Measurements from ENCODE around the gene NDE1. TPM values are rescaled to one million over a fixed set of nuclear protein-coding genes. Genes with fewer than 3 reads are reported as not detected.

The NDE1 gene
- total and polyA plus RNA-seq, 2 donors (not counting 1 experiment from before 2014, with no cell fraction given): 33.5 to 149 TPM

DNA sequence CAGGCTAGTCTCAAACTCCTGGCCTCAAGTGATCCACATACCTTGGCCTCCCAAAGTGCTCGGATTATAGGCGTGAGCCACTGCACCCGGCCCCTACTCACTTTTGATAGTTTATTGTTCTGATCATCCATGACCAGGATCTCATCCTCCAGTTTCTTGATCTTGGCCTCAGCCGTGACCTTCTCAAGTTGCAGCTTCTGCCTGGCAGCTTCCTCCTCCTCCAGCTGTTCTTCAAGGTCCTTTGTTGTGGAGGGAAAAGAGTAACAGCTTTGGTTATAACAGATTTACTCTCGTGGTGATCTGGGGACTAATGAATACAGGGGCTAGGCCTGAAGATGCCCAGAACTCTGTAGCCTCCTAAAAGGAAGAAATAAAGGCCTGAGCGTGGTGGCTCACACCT, 89.9 kb downstream of the NDE1 start:
- no peak for DNase-seq

DNA sequence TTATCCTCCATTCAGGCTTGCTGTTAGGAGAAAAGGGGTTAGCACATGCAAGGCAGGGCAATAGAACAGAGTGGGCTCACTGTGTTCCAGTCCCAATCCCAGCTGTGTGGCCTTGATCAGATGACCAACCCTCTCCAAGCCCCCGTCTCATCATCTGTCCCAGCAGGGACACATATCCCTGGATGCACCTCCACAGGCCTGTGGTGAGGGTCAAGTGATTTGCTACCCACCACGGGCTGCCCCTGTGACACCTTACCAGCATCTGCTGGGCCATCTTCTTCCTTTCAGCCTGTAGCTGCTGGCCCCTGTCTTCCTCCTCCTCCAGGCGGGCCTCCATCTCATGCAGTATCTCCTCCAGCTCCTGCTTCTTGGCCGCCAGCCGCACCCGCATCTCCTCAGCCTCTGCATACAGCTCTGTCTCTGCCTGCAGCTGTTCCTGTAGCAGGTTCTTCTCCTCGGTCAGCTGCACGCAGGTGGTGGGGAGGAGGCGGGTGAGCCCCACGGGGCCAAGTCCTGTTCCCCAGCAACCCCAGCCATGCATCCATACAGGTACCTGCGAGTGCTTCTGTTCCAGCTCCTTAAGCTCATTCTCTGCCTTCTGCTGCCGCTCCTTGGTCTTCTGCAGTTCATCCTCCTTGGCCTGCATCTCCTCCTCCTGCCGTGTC, 91.3 kb downstream of the NDE1 start:
- no peak overlapping the region for H3K27ac ChIP-seq (ENCODE audit: low read length in 2 of 2)
- ChIA-PET POLR2A (no interaction called here), CTCF (interaction anchor here (0.9 kb wide), 1 partner anchor 24 kb away, joined by 3 read pairs; no protein-coding TSS in a partner anchor)
- Mint-ChIP-seq H3K27ac (no peak overlapping the region), H3K4me3 (no peak overlapping the region), H3K27me3 (no peaks in the 10 kb centered on the region), H3K9me3 (ENCODE audit: insufficient read depth) (no peaks in the 10 kb centered on the region), H3K4me1 (no peaks in the 10 kb centered on the region)
- peaks cover 0 to 23% of the 10 kb centered on the region in 2 experiments for H3K36me3 ChIP-seq (replicated peaks in 1 of 2; ENCODE audit: control extremely low read depth in 1 of 2, control insufficient read depth in 1 of 2, extremely low read depth in 1 of 2, insufficient read depth in 2 of 2, low read length in 1 of 2)
- no peak overlapping the region for H2AFZ ChIP-seq (ENCODE audit: insufficient read depth, low read depth, low read length, poor library complexity, severe bottlenecking)
- no peaks in the 10 kb centered on the region for H4K20me1 ChIP-seq (ENCODE audit: control insufficient read depth, insufficient read depth, low read length, poor library complexity, severe bottlenecking)
- no peak overlapping the region for H3K4me2 ChIP-seq (replicated peaks; ENCODE audit: low read depth, low read length, poor library complexity, severe bottlenecking)
- no peaks in the 10 kb centered on the region for H3K4me1 ChIP-seq (ENCODE audit: control insufficient read depth in 2 of 2, insufficient read depth in 2 of 2, low read length in 2 of 2)
- intact Hi-C loops (cut with micrococcal nuclease): no loop called here
- peaks cover 0 to 13% (median 0%) of the 10 kb centered on the region in 3 donors for H3K9me3 ChIP-seq (ENCODE audit: control extremely low read depth in 1 of 3, control insufficient read depth in 2 of 3, insufficient read depth in 1 of 3, low read length in 2 of 3)
- no peak overlapping the region for H3K4me3 ChIP-seq (ENCODE audit: control extremely low read depth in 1 of 5, extremely low read depth in 1 of 5, insufficient read depth in 1 of 5, low read depth in 2 of 5, low read length in 4 of 5)
- H3K79me2 ChIP-seq (ENCODE audit: control insufficient read depth, insufficient read depth, low read length): no peaks in the 10 kb centered on the region
- H3K9ac ChIP-seq (ENCODE audit: low read length): no peak overlapping the region
- H3K27me3 ChIP-seq (replicated peaks in 1 of 4; ENCODE audit: control extremely low read depth in 1 of 4, control insufficient read depth in 3 of 4, insufficient read depth in 4 of 4, low read length in 3 of 4): no peaks in the 10 kb centered on the region
- 87% methylated on average over 12 of the region's 13 CpGs for WGBS (ENCODE audit: insufficient coverage)
- TF ChIP-seq, protein P1, sequence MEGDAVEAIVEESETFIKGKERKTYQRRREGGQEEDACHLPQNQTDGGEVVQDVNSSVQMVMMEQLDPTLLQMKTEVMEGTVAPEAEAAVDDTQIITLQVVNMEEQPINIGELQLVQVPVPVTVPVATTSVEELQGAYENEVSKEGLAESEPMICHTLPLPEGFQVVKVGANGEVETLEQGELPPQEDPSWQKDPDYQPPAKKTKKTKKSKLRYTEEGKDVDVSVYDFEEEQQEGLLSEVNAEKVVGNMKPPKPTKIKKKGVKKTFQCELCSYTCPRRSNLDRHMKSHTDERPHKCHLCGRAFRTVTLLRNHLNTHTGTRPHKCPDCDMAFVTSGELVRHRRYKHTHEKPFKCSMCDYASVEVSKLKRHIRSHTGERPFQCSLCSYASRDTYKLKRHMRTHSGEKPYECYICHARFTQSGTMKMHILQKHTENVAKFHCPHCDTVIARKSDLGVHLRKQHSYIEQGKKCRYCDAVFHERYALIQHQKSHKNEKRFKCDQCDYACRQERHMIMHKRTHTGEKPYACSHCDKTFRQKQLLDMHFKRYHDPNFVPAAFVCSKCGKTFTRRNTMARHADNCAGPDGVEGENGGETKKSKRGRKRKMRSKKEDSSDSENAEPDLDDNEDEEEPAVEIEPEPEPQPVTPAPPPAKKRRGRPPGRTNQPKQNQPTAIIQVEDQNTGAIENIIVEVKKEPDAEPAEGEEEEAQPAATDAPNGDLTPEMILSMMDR (IDR thresholded peaks at IDR 0.05): no peak
- TF ChIP-seq EZH2 (IDR thresholded peaks at IDR 0.05; ENCODE audit: borderline replicate concordance, insufficient read depth, low read depth, low read length, poor library complexity, severe bottlenecking): no peak
- ATAC-seq (ENCODE audit: low read depth) (no peak), DNase-seq (no peak)

More for the DNA sequence above, 89.9 kb downstream of the NDE1 start:
- WGBS (ENCODE audit: insufficient coverage): 80% methylated on average over 5 of the region's 6 CpGs
- H3K27me3 ChIP-seq (replicated peaks in 1 of 4; ENCODE audit: control extremely low read depth in 1 of 4, control insufficient read depth in 3 of 4, insufficient read depth in 4 of 4, low read length in 3 of 4): no peaks in the 10 kb centered on the region
- no peaks in the 10 kb centered on the region for H3K79me2 ChIP-seq (ENCODE audit: control insufficient read depth, insufficient read depth, low read length)
- intact Hi-C loops (cut with micrococcal nuclease): no loop called here
- Mint-ChIP-seq H3K4me3 (no peak overlapping the region), H3K4me1 (no peaks in the 10 kb centered on the region), H3K27me3 (no peaks in the 10 kb centered on the region), H3K9me3 (ENCODE audit: insufficient read depth) (no peaks in the 10 kb centered on the region), H3K27ac (no peak overlapping the region)
- H2AFZ ChIP-seq (ENCODE audit: insufficient read depth, low read depth, low read length, poor library complexity, severe bottlenecking): no peak overlapping the region
- no peaks in the 10 kb centered on the region for H4K20me1 ChIP-seq (ENCODE audit: control insufficient read depth, insufficient read depth, low read length, poor library complexity, severe bottlenecking)
- H3K36me3 ChIP-seq (replicated peaks in 1 of 2; ENCODE audit: control extremely low read depth in 1 of 2, control insufficient read depth in 1 of 2, extremely low read depth in 1 of 2, insufficient read depth in 2 of 2, low read length in 1 of 2): peaks cover 0 to 33% of the 10 kb centered on the region in 2 experiments
- H3K4me2 ChIP-seq (replicated peaks; ENCODE audit: low read depth, low read length, poor library complexity, severe bottlenecking): no peak overlapping the region
- POLR2A ChIA-PET: no interaction called here
- CTCF ChIA-PET: no interaction called here
- H3K4me3 ChIP-seq (ENCODE audit: control extremely low read depth in 1 of 5, extremely low read depth in 1 of 5, insufficient read depth in 1 of 5, low read depth in 2 of 5, low read length in 4 of 5): no peak overlapping the region
- TF ChIP-seq EZH2 (IDR thresholded peaks at IDR 0.05; ENCODE audit: borderline replicate concordance, insufficient read depth, low read depth, low read length, poor library complexity, severe bottlenecking): no peak
- TF ChIP-seq, protein P1 (IDR thresholded peaks at IDR 0.05): no peak
- no peak overlapping the region for H3K9ac ChIP-seq (ENCODE audit: low read length)
- H3K27ac ChIP-seq (ENCODE audit: low read length in 2 of 2): no peak overlapping the region
- H3K4me1 ChIP-seq (ENCODE audit: control insufficient read depth in 2 of 2, insufficient read depth in 2 of 2, low read length in 2 of 2): no peaks in the 10 kb centered on the region
- no peak for ATAC-seq (ENCODE audit: low read depth)
- peaks cover 0 to 13% (median 0%) of the 10 kb centered on the region in 3 donors for H3K9me3 ChIP-seq (ENCODE audit: control extremely low read depth in 1 of 3, control insufficient read depth in 2 of 3, insufficient read depth in 1 of 3, low read length in 2 of 3)
